Kidney (tissue), 14 donors: ENCODE data around the gene FAM107A. TPM values are rescaled to one million over a fixed set of nuclear protein-coding genes. Genes with fewer than 3 reads are reported as not detected.

Experiments used
- DNase-seq, 5 donors: peaks; one replicate each; pipeline ENCODE4 v3.0.0-alpha.2; 2013 to 2020
- FAIRE-seq: peaks from 2 replicates; lab custom pipeline; 2012; peaks lifted over from hg19 to GRCh38; lab: Jason Lieb, UNC
- H3K27ac ChIP-seq, 2 donors: one replicate each; pipeline ENCODE4 v1.7.0; 2013; ENCODE audit warnings: low read depth in 2 of 2, low read length in 2 of 2, inconsistent platforms in 1 of 2
- H3K27me3 ChIP-seq: one replicate; pipeline ENCODE4 v1.7.1; 2013; ENCODE audit warnings: low read length, inconsistent platforms; ENCODE audit not compliant: control insufficient read depth, insufficient read depth
- H3K36me3 ChIP-seq, 3 donors: one replicate each; pipeline versions ENCODE4 v1.7.0 to v1.7.1; 2013; ENCODE audit warnings: low read length in 3 of 3, control low read depth in 1 of 3, inconsistent platforms in 1 of 3; ENCODE audit not compliant: insufficient read depth in 3 of 3, control insufficient read depth in 2 of 3
- H3K4me1 ChIP-seq, 3 donors: one replicate each; pipeline versions ENCODE4 v1.7.0 to v1.7.1; 2013; ENCODE audit warnings: low read length in 3 of 3, inconsistent platforms in 1 of 3, low read depth in 1 of 3; ENCODE audit not compliant: control insufficient read depth in 2 of 3, insufficient read depth in 2 of 3
- H3K4me3 ChIP-seq, 3 donors: one replicate each; pipeline versions ENCODE4 v1.7.0 to v1.8.1; 2013; ENCODE audit warnings: low read length in 3 of 3, control low read depth in 1 of 3, inconsistent platforms in 1 of 3
- H3K9ac ChIP-seq, 3 donors: one replicate each; pipeline versions ENCODE4 v1.7.0 to v1.7.1; 2013; ENCODE audit warnings: low read length in 3 of 3, control low read depth in 1 of 3, inconsistent platforms in 1 of 3
- H3K9me3 ChIP-seq, 3 donors: one replicate each; pipeline versions ENCODE4 v1.7.0 to v1.7.1; 2013; ENCODE audit warnings: low read length in 3 of 3, control low read depth in 1 of 3, inconsistent platforms in 1 of 3; ENCODE audit not compliant: control insufficient read depth in 2 of 3, insufficient read depth in 1 of 3
- intact Hi-C: fragments of 100-400 bp; cut with DNase I; formaldehyde crosslinking; loops from one replicate; pipeline ENCODE4 v1.11.1; 2022
- polyA plus RNA-seq: library from polyadenylated mRNA; stranded (reverse); fragments of 350-450 nt; fragmentation: Illumina TruSeq; extraction: RNeasy Lipid Tissue Mini Kit (QIAGEN cat#74804); gene quantifications from one replicate; pipeline ENCODE4 v1.2.3, GENCODE V29; 2014; ENCODE audit warnings: low read depth, low replicate concordance; ENCODE audit not compliant: insufficient read depth
- total RNA-seq: library from RNA; stranded (reverse); fragmentation: NEBNext Ultra II Directional; extraction: Animal tissue kit (Norgen Biotek cat#: 25700); gene quantifications from one replicate; pipeline ENCODE4 v1.2.1, GENCODE V29; 2021
- TF ChIP-seq, protein P1 (sequence below): IDR thresholded peaks from 3 replicates; pipeline ENCODE4 v1.5.1; 2012; ENCODE audit warnings: mild to moderate bottlenecking, moderate library complexity, borderline replicate concordance; ENCODE audit not compliant: insufficient read depth; ENCODE audit errors: extremely low read depth
- donor health status: control.
- donor health status: control.
- donor health status: control.
- donor health status: control.
- donor health status: control.
- donor health status: DM: yes; HTN: yes; CAD: no.
- donor health status: Normal renal cell carcinoma (clear cell type).

The FAM107A gene
- total and polyA plus RNA-seq, 2 donors from 2014 or later = 52.5 to 180 TPM

DNA sequence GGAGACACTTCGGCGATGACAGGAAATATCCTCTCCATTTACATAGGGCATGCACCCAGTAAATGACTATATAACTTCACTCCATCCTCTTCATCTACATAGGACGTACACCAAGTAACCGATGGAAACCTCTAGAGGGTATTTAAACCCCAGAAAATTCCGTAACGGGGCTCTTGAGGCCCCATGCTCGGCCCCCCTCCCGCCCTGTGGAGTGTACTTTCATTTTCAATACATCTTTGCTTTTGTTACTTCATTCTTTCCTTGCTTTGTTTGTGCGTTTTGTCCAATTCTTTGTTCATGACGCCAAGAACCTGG lies 7.5 kb upstream of the FAM107A start:
- TF ChIP-seq, protein P1, sequence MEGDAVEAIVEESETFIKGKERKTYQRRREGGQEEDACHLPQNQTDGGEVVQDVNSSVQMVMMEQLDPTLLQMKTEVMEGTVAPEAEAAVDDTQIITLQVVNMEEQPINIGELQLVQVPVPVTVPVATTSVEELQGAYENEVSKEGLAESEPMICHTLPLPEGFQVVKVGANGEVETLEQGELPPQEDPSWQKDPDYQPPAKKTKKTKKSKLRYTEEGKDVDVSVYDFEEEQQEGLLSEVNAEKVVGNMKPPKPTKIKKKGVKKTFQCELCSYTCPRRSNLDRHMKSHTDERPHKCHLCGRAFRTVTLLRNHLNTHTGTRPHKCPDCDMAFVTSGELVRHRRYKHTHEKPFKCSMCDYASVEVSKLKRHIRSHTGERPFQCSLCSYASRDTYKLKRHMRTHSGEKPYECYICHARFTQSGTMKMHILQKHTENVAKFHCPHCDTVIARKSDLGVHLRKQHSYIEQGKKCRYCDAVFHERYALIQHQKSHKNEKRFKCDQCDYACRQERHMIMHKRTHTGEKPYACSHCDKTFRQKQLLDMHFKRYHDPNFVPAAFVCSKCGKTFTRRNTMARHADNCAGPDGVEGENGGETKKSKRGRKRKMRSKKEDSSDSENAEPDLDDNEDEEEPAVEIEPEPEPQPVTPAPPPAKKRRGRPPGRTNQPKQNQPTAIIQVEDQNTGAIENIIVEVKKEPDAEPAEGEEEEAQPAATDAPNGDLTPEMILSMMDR = no peak
- no peak for FAIRE-seq
- no peaks in the 10 kb centered on the region for H3K36me3 ChIP-seq
- peak in 1 of 5 donors; percentile 13 for DNase-seq
- H3K9ac ChIP-seq = peak overlapping the region in 2 of 3 donors; percentile 56 to 90
- H3K4me1 ChIP-seq = peaks cover 0 to 23% (median 19%) of the 10 kb centered on the region in 3 donors
- H3K4me3 ChIP-seq = peak overlapping the region; percentile 64 to 87 (median 69)
- peaks cover 2% of the 10 kb centered on the region for H3K27me3 ChIP-seq
- intact Hi-C loops = no loop called here
- no peaks in the 10 kb centered on the region for H3K9me3 ChIP-seq
- H3K27ac ChIP-seq = peak overlapping the region; percentile 84 to 88

DNA sequence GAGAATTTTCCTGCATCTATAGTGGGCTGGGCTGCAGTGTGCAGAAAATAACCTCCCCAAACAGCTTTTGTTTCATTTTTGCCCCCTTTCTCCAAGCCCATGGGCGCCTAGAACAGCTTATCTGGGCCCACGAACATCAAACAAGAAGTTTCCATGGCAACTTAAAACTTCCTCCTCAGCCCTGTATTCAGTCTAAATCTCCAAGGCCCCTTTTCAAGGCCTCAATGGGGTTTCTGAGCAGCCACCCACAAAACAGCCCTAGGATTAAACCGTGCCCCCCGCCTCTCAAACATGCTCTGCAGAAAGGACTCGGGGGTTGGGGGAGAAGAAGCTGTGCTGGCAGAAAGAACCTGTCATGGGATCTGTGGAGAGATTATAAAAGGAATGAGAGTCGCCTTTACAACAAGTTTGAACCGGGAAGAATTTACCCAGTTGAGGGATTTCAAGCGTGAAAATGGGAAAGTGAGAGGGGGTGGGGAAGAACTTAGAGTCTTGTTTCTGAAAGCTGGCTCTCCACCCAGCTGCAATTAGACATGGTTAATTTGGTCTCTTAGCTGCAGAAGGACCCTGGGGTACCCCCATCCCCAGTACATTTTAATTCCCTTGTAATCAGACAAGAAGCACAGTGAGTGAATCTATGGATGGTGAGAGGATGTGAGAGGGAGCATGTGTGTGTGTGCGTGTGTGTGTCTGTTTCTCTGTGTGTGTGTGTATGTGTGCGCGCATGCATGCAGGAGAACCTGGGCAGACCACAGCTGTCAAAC lies 4.3 kb upstream of the FAM107A start:
- peak in 4 of 5 donors; percentile 56 to 93 (median 80) for DNase-seq

DNA sequence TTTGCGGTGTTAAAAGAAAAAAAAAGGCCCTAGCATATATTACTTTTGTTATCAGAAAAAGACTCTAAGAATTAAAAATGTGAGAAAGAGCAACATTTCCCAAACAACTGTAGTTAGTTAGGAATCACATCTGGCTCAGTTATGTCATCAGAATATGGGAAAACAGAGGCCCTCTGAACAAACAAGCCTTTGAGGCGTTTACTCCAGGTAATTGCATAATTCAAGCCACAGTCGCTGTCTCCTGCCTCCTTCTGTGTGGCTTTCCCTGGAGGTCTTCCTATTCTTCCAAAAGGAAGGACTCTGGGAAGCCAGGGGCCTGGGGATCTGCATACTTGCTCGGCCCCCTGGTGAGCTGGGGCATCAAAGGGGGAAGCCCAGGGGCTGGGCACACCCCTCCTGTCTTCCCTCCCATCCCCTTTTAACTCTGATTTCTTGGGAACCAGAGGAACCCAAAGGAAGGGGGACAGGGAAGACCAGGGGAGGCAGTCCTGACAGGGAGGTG lies 3.7 kb upstream of the FAM107A start:
- Histone ChIP-seq H3K36me3 (no peaks in the 10 kb centered on the region), H3K9me3 (no peaks in the 10 kb centered on the region), H3K4me3 (no peak overlapping the region), H3K4me1 (peaks cover 0 to 26% (median 21%) of the 10 kb centered on the region in 3 donors), H3K9ac (peak overlapping the region in 1 of 3 donors; percentile 17), H3K27ac (peak overlapping the region; percentile 73 to 84), H3K27me3 (no peaks in the 10 kb centered on the region)
- FAIRE-seq (no peak), DNase-seq (no peak)
- intact Hi-C loops = no loop called here
- TF ChIP-seq, protein P1 = no peak

More for the DNA sequence above, 4.3 kb upstream of the FAM107A start:
- no peaks in the 10 kb centered on the region for H3K9me3 ChIP-seq
- intact Hi-C loops = no loop called here
- H3K36me3 ChIP-seq = no peaks in the 10 kb centered on the region
- TF ChIP-seq, protein P1 = no peak
- H3K4me3 ChIP-seq = no peak overlapping the region
- peaks cover 0 to 26% (median 23%) of the 10 kb centered on the region in 3 donors for H3K4me1 ChIP-seq
- no peaks in the 10 kb centered on the region for H3K27me3 ChIP-seq
- peak overlapping the region; percentile 81 to 84 for H3K27ac ChIP-seq
- no peak for FAIRE-seq
- peak overlapping the region in 1 of 3 donors; percentile 23 for H3K9ac ChIP-seq
